ENCODE results near the gene MAP3K4. TPM values are rescaled to one million over a fixed set of nuclear protein-coding genes. Genes with fewer than 3 reads are reported as not detected.

Gene MAP3K4
- total RNA-seq, 1 donor from 2014 or later = 51.6 TPM

GRCh38 chr6:161108916-161109315 lies 117.3 kb downstream of the MAP3K4 start:
- DNase-seq (ENCODE audit: extremely low spot score, unreplicated experiment) = no peak
- Mint-ChIP-seq H3K4me3 (no peak overlapping the region), H3K27ac (no peak overlapping the region), H3K27me3 (no peaks in the 10 kb centered on the region), H3K9me3 (no peaks in the 10 kb centered on the region), H3K36me3 (peaks cover 41% of the 10 kb centered on the region), H3K4me1 (ENCODE audit: unreplicated experiment) (no peaks in the 10 kb centered on the region)
- TF ChIP-seq CTCF (conservative IDR thresholded peaks at IDR 0.05) = no peak

- no peaks in the 10 kb centered on the region for H3K27me3 Mint-ChIP-seq
- H3K9me3 Mint-ChIP-seq = no peaks in the 10 kb centered on the region
- peaks cover 40% of the 10 kb centered on the region for H3K36me3 Mint-ChIP-seq
- H3K27ac Mint-ChIP-seq = no peak overlapping the region
- TF ChIP-seq CTCF (conservative IDR thresholded peaks at IDR 0.05) = no peak
- DNase-seq (ENCODE audit: extremely low spot score, unreplicated experiment) = no peak
- H3K4me3 Mint-ChIP-seq = no peak overlapping the region
- no peaks in the 10 kb centered on the region for H3K4me1 Mint-ChIP-seq (ENCODE audit: unreplicated experiment)
Measured at GRCh38 chr6:161109366-161109765, 117.8 kb downstream of the MAP3K4 start.

DNA sequence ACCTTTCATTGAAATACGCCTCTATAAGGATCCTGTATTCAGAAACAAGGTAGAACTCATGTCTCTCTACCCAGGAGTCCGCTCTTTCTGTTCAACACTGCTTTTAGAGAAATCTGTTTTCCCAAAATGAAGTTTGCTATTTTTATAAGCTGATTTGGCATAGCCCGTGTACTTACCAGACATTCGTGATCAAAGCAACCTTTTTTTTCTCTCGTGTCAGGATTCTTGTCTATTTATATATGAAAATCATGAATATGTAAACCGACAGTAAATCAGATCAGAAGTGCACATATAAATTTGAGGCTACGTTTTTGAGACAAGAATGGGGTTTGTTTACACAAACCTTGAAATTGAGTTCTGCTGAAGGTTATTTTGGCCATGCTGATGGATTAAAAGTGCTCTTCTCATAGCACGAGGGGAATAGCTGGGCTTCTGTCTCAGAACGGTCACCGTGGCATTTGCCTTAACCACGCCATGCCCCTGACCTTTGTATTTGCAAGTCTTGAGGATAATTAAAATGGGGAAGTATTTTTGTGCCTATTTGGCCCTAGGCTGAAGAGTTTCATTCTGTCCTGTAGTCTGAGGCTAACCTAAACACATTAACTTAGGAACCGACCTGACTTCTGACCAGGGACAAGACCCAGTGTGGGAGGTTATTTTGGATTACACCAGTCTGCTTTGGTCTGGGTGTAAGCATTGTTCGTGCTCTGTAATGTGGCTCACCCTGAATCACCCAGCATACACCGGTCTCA lies 118.6 kb downstream of the MAP3K4 start:
- peaks cover 43% of the 10 kb centered on the region for H3K36me3 Mint-ChIP-seq
- TF ChIP-seq CTCF (conservative IDR thresholded peaks at IDR 0.05) = no peak
- DNase-seq (ENCODE audit: extremely low spot score, unreplicated experiment) = no peak
- H3K4me3 Mint-ChIP-seq = no peak overlapping the region
- no peaks in the 10 kb centered on the region for H3K4me1 Mint-ChIP-seq (ENCODE audit: unreplicated experiment)
- H3K27me3 Mint-ChIP-seq = no peaks in the 10 kb centered on the region
- H3K9me3 Mint-ChIP-seq = no peaks in the 10 kb centered on the region
- no peak overlapping the region for H3K27ac Mint-ChIP-seq

DNA sequence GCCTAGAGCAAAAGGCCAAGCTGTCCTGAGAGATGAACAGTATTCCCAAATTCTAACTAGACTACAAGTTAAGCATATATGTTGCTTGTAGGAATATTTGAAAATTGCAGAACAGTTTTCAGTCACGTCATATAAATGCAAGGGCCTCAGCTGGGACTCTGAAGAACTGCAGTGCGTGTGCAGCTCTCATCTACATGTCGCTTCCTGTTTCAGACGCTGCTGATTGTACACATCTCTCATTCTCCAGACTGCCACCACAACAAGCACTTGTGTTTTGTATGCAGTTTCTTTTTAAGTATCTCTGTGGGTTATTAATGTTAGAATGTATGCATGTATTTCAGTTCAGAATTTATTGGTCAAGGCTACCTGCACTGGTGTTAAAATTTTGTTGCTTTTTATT lies 119.7 kb downstream of the MAP3K4 start:
- no peak for DNase-seq (ENCODE audit: extremely low spot score, unreplicated experiment)
- TF ChIP-seq CTCF (conservative IDR thresholded peaks at IDR 0.05) = no peak
- H3K9me3 Mint-ChIP-seq = no peaks in the 10 kb centered on the region
- H3K36me3 Mint-ChIP-seq = peaks cover 49% of the 10 kb centered on the region
- no peaks in the 10 kb centered on the region for H3K4me1 Mint-ChIP-seq (ENCODE audit: unreplicated experiment)
- no peak overlapping the region for H3K4me3 Mint-ChIP-seq
- no peak overlapping the region for H3K27ac Mint-ChIP-seq
- H3K27me3 Mint-ChIP-seq = no peaks in the 10 kb centered on the region

DNA sequence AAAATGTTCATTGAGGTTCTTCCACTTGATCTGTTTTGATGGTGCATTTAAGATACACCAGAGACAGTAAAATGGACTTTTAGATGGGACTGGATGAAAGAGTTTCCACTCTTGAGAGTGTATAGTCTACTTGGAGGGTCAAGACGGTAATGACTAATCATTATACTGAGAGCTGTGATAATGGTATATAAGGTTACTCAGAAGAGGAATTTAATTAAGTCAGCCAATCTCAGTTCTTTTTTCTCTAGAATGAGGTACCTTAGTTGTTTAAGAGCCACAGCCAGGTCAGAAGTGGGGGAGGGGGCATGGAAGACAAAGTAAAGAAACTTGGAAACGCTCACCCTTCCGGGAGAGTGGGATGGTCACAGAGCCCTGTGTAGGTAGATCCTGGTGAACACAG lies 123.9 kb downstream of the MAP3K4 start:
- Mint-ChIP-seq H3K27me3 (no peaks in the 10 kb centered on the region), H3K4me1 (ENCODE audit: unreplicated experiment) (no peaks in the 10 kb centered on the region), H3K4me3 (no peak overlapping the region), H3K27ac (no peak overlapping the region), H3K36me3 (peaks cover 57% of the 10 kb centered on the region), H3K9me3 (peaks cover 5% of the 10 kb centered on the region)
- no peak for TF ChIP-seq CTCF (conservative IDR thresholded peaks at IDR 0.05)
- DNase-seq (ENCODE audit: extremely low spot score, unreplicated experiment) = no peak
